Measurements from ENCODE around the gene RNF213.

DNA sequence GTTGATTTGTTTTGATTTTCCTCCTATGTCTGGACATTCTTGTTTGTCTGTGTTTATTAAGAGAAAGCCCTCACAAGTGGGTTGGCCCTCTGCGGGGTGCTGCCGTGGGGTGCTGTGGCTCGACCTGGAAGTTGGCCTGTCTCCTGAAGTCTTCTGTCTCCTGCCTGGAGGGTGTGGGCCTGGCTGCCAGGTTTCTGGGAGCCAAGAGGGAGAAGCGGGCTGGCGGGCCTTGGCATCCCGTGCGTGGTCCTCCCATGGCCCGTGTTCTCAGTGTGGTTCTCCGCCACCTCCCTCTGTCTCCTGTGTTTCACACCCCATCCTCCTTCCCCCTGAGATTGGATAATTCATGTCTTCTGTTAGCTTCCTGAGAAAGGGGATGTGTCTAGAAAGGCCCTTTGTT is 69.6 kb downstream of the RNF213 start:
- TF ChIP-seq, protein P1, sequence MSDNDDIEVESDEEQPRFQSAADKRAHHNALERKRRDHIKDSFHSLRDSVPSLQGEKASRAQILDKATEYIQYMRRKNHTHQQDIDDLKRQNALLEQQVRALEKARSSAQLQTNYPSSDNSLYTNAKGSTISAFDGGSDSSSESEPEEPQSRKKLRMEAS (IDR thresholded peaks at IDR 0.05): no peak
- TF ChIP-seq EGR1 (IDR thresholded peaks at IDR 0.05; ENCODE audit: low read depth) (no peak), ELF1 (IDR thresholded peaks at IDR 0.05; ENCODE audit: borderline replicate concordance, low read depth) (no peak), EZH2 (IDR thresholded peaks at IDR 0.05) (no peak), YY1 (IDR thresholded peaks at IDR 0.05; ENCODE audit: extremely low read depth, insufficient replicate concordance, low read depth, low read length) (no peak), CEBPB (IDR thresholded peaks at IDR 0.05; ENCODE audit: low read depth) (no peak)
- TF ChIP-seq, protein P2, sequence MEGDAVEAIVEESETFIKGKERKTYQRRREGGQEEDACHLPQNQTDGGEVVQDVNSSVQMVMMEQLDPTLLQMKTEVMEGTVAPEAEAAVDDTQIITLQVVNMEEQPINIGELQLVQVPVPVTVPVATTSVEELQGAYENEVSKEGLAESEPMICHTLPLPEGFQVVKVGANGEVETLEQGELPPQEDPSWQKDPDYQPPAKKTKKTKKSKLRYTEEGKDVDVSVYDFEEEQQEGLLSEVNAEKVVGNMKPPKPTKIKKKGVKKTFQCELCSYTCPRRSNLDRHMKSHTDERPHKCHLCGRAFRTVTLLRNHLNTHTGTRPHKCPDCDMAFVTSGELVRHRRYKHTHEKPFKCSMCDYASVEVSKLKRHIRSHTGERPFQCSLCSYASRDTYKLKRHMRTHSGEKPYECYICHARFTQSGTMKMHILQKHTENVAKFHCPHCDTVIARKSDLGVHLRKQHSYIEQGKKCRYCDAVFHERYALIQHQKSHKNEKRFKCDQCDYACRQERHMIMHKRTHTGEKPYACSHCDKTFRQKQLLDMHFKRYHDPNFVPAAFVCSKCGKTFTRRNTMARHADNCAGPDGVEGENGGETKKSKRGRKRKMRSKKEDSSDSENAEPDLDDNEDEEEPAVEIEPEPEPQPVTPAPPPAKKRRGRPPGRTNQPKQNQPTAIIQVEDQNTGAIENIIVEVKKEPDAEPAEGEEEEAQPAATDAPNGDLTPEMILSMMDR (IDR thresholded peaks at IDR 0.05 in 2 of 3, conservative IDR thresholded peaks at IDR 0.05 in 1 of 3; ENCODE audit: borderline replicate concordance in 1 of 3, insufficient read depth in 1 of 3, low read depth in 2 of 3, low read length in 2 of 3): no peak
